Activated CD4-positive, alpha-beta T cell treated with anti-CD3 and anti-CD28 coated beads, Interleukin-2, Interleukin-6, amounts not matched to agents 100 ng/mL and 50 ng/mL, durations not matched to agents 16 hours and 8 hours (primary cell): ENCODE measurements around the gene CXXC5.

ENCODE experiments used
- DNase-seq: peaks from one replicate; pipeline ENCODE4 v3.0.0-alpha.2; 2020

The CXXC5 gene

GRCh38 chr5:139651853-139652787 lies 4.0 kb downstream of the CXXC5 start:
- peak; percentile 71 for DNase-seq

- no peak for DNase-seq
These were observed 4.7 kb downstream of the CXXC5 start for GRCh38 chr5:139652788-139653241.

- DNase-seq, result no peak
These were observed 5.5 kb downstream of the CXXC5 start for GRCh38 chr5:139653616-139654015.

- no peak for DNase-seq
These were observed 6.3 kb downstream of the CXXC5 start for GRCh38 chr5:139654464-139654863.

GRCh38 chr5:139654871-139655491 lies 6.8 kb downstream of the CXXC5 start:
- no peak for DNase-seq

- DNase-seq, result no peak
These were observed 7.7 kb downstream of the CXXC5 start for GRCh38 chr5:139655727-139656271.

GRCh38 chr5:139657363-139658321 lies 9.5 kb downstream of the CXXC5 start:
- no peak for DNase-seq

GRCh38 chr5:139658501-139658927 lies 10.4 kb downstream of the CXXC5 start:
- DNase-seq, result no peak

- no peak for DNase-seq
These were observed 10.9 kb downstream of the CXXC5 start for GRCh38 chr5:139658928-139659667.

- DNase-seq, result no peak
These were observed 11.5 kb downstream of the CXXC5 start for GRCh38 chr5:139659695-139660101.

- no peak for DNase-seq
These were observed 12.2 kb downstream of the CXXC5 start for GRCh38 chr5:139660105-139660922.

- no peak for DNase-seq
These were observed 13.0 kb downstream of the CXXC5 start for GRCh38 chr5:139660923-139661814.

GRCh38 chr5:139662617-139663016 lies 14.5 kb downstream of the CXXC5 start:
- no peak for DNase-seq

- DNase-seq, result no peak
These were observed 15.3 kb downstream of the CXXC5 start for GRCh38 chr5:139663207-139664085.

GRCh38 chr5:139664086-139664693 lies 16.0 kb downstream of the CXXC5 start:
- no peak for DNase-seq

- no peak for DNase-seq
These were observed 16.7 kb downstream of the CXXC5 start for GRCh38 chr5:139664727-139665351.

- no peak for DNase-seq
These were observed 17.5 kb downstream of the CXXC5 start for GRCh38 chr5:139665626-139666025.

GRCh38 chr5:139666551-139666950 lies 18.4 kb downstream of the CXXC5 start:
- no peak for DNase-seq
